Liver (tissue), 3 donors: ENCODE measurements around the gene BID.

Experiments used
- ATF3 ChIP-seq: IDR thresholded peaks from 2 replicates; pipeline ENCODE4 v1.6.1; 2016; ENCODE audit warnings: antibody characterized with exemption
- CTCF ChIP-seq: fragments of 150-350 bp; IDR thresholded peaks from 2 replicates; pipeline ENCODE4 v1.5.1; 2017; ENCODE audit warnings: improper control_type of control experiment, low read depth, low read length; ENCODE audit not compliant: missing input control
- EGR1 ChIP-seq, 2 donors: IDR thresholded peaks; 2 replicates each; pipeline ENCODE4 v1.6.1; 2016 to 2018; ENCODE audit warnings: antibody characterized with exemption in 2 of 2, low read depth in 2 of 2
- FOXA1 ChIP-seq: IDR thresholded peaks from 2 replicates; pipeline ENCODE4 v1.6.1; 2016; ENCODE audit warnings: antibody characterized with exemption
- GABPA ChIP-seq, 2 donors: IDR thresholded peaks in 1 of 2; conservative IDR thresholded peaks in 1 of 2; 2 replicates each; pipeline ENCODE4 v1.6.1; 2016; ENCODE audit warnings: antibody characterized with exemption in 2 of 2, mild to moderate bottlenecking in 1 of 2, moderate library complexity in 1 of 2
- JUND ChIP-seq, 2 donors: IDR thresholded peaks; 2 replicates each; pipeline ENCODE4 v1.6.1; 2016; ENCODE audit warnings: antibody characterized with exemption in 2 of 2
- MAX ChIP-seq: IDR thresholded peaks from 2 replicates; pipeline ENCODE4 v1.6.1; 2016; ENCODE audit warnings: antibody characterized with exemption
- RAD21 ChIP-seq, 2 donors: IDR thresholded peaks; 2 replicates each; pipeline ENCODE4 v1.6.1; 2016; ENCODE audit warnings: antibody characterized with exemption in 2 of 2, mild to moderate bottlenecking in 2 of 2
- RXRA ChIP-seq, 2 donors: IDR thresholded peaks; 2 replicates each; pipeline ENCODE4 v1.6.1; 2017 to 2018; ENCODE audit warnings: antibody characterized with exemption in 2 of 2, mild to moderate bottlenecking in 1 of 2
- SP1 ChIP-seq: IDR thresholded peaks from 2 replicates; pipeline ENCODE4 v1.6.1; 2018; ENCODE audit warnings: antibody characterized with exemption, mild to moderate bottlenecking
- TAF1 ChIP-seq: conservative IDR thresholded peaks from 2 replicates; pipeline ENCODE4 v1.6.1; 2016; ENCODE audit warnings: antibody characterized with exemption, mild to moderate bottlenecking
- YY1 ChIP-seq: IDR thresholded peaks from 2 replicates; pipeline ENCODE4 v1.6.1; 2016; ENCODE audit warnings: antibody characterized with exemption, mild to moderate bottlenecking
- TF ChIP-seq, protein P1 (sequence below): IDR thresholded peaks from 2 replicates; pipeline ENCODE4 v1.6.1; 2016; ENCODE audit warnings: antibody characterized with exemption
- TF ChIP-seq, protein P2 (sequence below): IDR thresholded peaks from 2 replicates; pipeline ENCODE4 v1.6.1; 2016; ENCODE audit warnings: antibody characterized with exemption, mild to moderate bottlenecking
- donor health status: healthy.
- donor health status: healthy.

- TF ChIP-seq CTCF (no peak), JUND (IDR thresholded peaks at IDR 0.05) (no peak), TAF1 (no peak), EGR1 (IDR thresholded peaks at IDR 0.05; ENCODE audit: low read depth in 2 of 2) (no peak), GABPA (IDR thresholded peaks at IDR 0.05 in 1 of 2, conservative IDR thresholded peaks at IDR 0.05 in 1 of 2) (no peak), FOXA1 (no peak), RXRA (IDR thresholded peaks at IDR 0.05) (no peak), RAD21 (IDR thresholded peaks at IDR 0.05) (no peak), SP1 (no peak), YY1 (no peak), ATF3 (no peak), MAX (no peak)
- TF ChIP-seq, protein P1, sequence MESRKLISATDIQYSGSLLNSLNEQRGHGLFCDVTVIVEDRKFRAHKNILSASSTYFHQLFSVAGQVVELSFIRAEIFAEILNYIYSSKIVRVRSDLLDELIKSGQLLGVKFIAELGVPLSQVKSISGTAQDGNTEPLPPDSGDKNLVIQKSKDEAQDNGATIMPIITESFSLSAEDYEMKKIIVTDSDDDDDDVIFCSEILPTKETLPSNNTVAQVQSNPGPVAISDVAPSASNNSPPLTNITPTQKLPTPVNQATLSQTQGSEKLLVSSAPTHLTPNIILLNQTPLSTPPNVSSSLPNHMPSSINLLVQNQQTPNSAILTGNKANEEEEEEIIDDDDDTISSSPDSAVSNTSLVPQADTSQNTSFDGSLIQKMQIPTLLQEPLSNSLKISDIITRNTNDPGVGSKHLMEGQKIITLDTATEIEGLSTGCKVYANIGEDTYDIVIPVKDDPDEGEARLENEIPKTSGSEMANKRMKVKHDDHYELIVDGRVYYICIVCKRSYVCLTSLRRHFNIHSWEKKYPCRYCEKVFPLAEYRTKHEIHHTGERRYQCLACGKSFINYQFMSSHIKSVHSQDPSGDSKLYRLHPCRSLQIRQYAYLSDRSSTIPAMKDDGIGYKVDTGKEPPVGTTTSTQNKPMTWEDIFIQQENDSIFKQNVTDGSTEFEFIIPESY: no peak
- TF ChIP-seq, protein P2, sequence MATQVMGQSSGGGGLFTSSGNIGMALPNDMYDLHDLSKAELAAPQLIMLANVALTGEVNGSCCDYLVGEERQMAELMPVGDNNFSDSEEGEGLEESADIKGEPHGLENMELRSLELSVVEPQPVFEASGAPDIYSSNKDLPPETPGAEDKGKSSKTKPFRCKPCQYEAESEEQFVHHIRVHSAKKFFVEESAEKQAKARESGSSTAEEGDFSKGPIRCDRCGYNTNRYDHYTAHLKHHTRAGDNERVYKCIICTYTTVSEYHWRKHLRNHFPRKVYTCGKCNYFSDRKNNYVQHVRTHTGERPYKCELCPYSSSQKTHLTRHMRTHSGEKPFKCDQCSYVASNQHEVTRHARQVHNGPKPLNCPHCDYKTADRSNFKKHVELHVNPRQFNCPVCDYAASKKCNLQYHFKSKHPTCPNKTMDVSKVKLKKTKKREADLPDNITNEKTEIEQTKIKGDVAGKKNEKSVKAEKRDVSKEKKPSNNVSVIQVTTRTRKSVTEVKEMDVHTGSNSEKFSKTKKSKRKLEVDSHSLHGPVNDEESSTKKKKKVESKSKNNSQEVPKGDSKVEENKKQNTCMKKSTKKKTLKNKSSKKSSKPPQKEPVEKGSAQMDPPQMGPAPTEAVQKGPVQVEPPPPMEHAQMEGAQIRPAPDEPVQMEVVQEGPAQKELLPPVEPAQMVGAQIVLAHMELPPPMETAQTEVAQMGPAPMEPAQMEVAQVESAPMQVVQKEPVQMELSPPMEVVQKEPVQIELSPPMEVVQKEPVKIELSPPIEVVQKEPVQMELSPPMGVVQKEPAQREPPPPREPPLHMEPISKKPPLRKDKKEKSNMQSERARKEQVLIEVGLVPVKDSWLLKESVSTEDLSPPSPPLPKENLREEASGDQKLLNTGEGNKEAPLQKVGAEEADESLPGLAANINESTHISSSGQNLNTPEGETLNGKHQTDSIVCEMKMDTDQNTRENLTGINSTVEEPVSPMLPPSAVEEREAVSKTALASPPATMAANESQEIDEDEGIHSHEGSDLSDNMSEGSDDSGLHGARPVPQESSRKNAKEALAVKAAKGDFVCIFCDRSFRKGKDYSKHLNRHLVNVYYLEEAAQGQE: no peak
Measured at GRCh38 chr22:17725500-17725796, 48.8 kb downstream of the BID start.
